ENCODE data around the gene KRTAP5-9.

- TF ChIP-seq POLR2AphosphoS5 (IDR thresholded peaks at IDR 0.05; ENCODE audit: low read depth, low read length) (no peak), REST (IDR thresholded peaks at IDR 0.05; ENCODE audit: insufficient read depth in 1 of 2, low read depth in 2 of 2, low read length in 2 of 2) (no peak), TAF1 (IDR thresholded peaks at IDR 0.05; ENCODE audit: borderline replicate concordance, insufficient read depth, low read length) (no peak), SIN3A (IDR thresholded peaks at IDR 0.05; ENCODE audit: borderline replicate concordance, insufficient read depth, low read length) (no peak), FOXP2 (optimal IDR thresholded peaks at IDR 0.05; ENCODE audit: borderline replicate concordance, extremely low read depth, extremely low read length, insufficient read depth) (no peak)
Measured at GRCh38 chr11:71504531-71504930, 43.7 kb upstream of the KRTAP5-9 start.

Measured in PFSK-1 (cell line).